Astrocyte (in vitro differentiated cells and primary cell): Measurements from ENCODE around the gene EXOSC5. TPM values are rescaled to one million over a fixed set of nuclear protein-coding genes. Genes with fewer than 3 reads are reported as not detected.

Experiments used
- DNase-seq: peaks from one replicate; pipeline ENCODE4 v3.0.0-alpha.2; 2010; ENCODE audit warnings: low read depth
- FAIRE-seq: peaks from 2 replicates; lab custom pipeline; 2011; peaks lifted over from hg19 to GRCh38; lab: Jason Lieb, UNC
- H2AFZ ChIP-seq: 2 replicates; pipeline ENCODE4 v1.6.0; 2012; ENCODE audit warnings: low read depth, low read length, inconsistent platforms
- H3K27ac ChIP-seq: 2 replicates; pipeline ENCODE4 v1.5.1; 2011; ENCODE audit warnings: low read depth, low read length, inconsistent platforms
- H3K27me3 ChIP-seq: 2 replicates; pipeline ENCODE4 v1.6.0; 2011; ENCODE audit warnings: low read length, inconsistent platforms; ENCODE audit not compliant: insufficient read depth
- H3K36me3 ChIP-seq: 2 replicates; pipeline ENCODE4 v1.5.1; 2011; ENCODE audit warnings: low read length, inconsistent platforms; ENCODE audit not compliant: insufficient read depth
- H3K4me1 ChIP-seq: 2 replicates; pipeline ENCODE4 v1.5.1; 2011; ENCODE audit warnings: low read length, inconsistent platforms; ENCODE audit not compliant: insufficient read depth
- H3K4me2 ChIP-seq: 2 replicates; pipeline ENCODE4 v1.6.0; 2012; ENCODE audit warnings: low read length, inconsistent platforms
- H3K4me3 ChIP-seq: 2 replicates; pipeline ENCODE4 v1.5.1; 2011; ENCODE audit warnings: low read depth, mild to moderate bottlenecking, low read length, inconsistent platforms; ENCODE audit not compliant: insufficient read depth
- H3K79me2 ChIP-seq: 2 replicates; pipeline ENCODE4 v1.6.0; 2012; ENCODE audit warnings: mild to moderate bottlenecking, low read length, inconsistent platforms; ENCODE audit not compliant: insufficient read depth
- H3K9ac ChIP-seq: 2 replicates; pipeline ENCODE4 v1.6.0; 2012; ENCODE audit warnings: mild to moderate bottlenecking, low read length, inconsistent platforms
- H3K9me3 ChIP-seq: 2 replicates; pipeline ENCODE4 v1.5.1; 2012; ENCODE audit warnings: low read depth, mild to moderate bottlenecking, low read length, inconsistent platforms; ENCODE audit not compliant: insufficient read depth
- H4K20me1 ChIP-seq: 2 replicates; pipeline ENCODE4 v1.6.0; 2012; ENCODE audit warnings: low read length, inconsistent platforms; ENCODE audit not compliant: insufficient read depth
- H3K27ac Mint-ChIP-seq: one replicate; pipeline ENCODE4 v1.8.0; 2021; ENCODE audit warnings: mild to moderate bottlenecking, mixed read lengths; ENCODE audit not compliant: unreplicated experiment
- H3K27me3 Mint-ChIP-seq: one replicate; pipeline ENCODE4 v1.8.0; 2021; ENCODE audit warnings: low read depth, mixed read lengths; ENCODE audit not compliant: unreplicated experiment
- H3K36me3 Mint-ChIP-seq: one replicate; pipeline ENCODE4 v1.8.0; 2021; ENCODE audit warnings: low read depth, mixed read lengths; ENCODE audit not compliant: unreplicated experiment
- H3K4me1 Mint-ChIP-seq: one replicate; pipeline ENCODE4 v1.8.0; 2021; ENCODE audit warnings: low read depth, mixed read lengths; ENCODE audit not compliant: unreplicated experiment
- H3K4me3 Mint-ChIP-seq: one replicate; pipeline ENCODE4 v1.8.0; 2021; ENCODE audit warnings: mild to moderate bottlenecking, moderate library complexity, mixed read lengths; ENCODE audit not compliant: unreplicated experiment
- H3K9me3 Mint-ChIP-seq: one replicate; pipeline ENCODE4 v1.8.0; 2021; ENCODE audit warnings: mild to moderate bottlenecking, mixed read lengths; ENCODE audit not compliant: unreplicated experiment
- CTCF ChIP-seq: IDR thresholded peaks from 2 replicates; pipeline ENCODE4 v1.5.1; 2011; ENCODE audit warnings: low read depth, mild to moderate bottlenecking, inconsistent platforms, low read length, moderate library complexity; ENCODE audit not compliant: insufficient read depth
- EZH2 ChIP-seq: IDR thresholded peaks from 2 replicates; pipeline ENCODE4 v1.6.1; 2012; ENCODE audit warnings: mild to moderate bottlenecking, low read length, inconsistent platforms; ENCODE audit not compliant: insufficient read depth
- total RNA-seq: library from RNA; stranded (reverse); gene quantifications from 2 replicates; pipeline ENCODE4 v1.2.1, GENCODE V29; 2021

EXOSC5 gene
- total RNA-seq, 1 donor from 2014 or later: 18.3 TPM

- Histone ChIP-seq H3K36me3 (peaks cover 6% of the 10 kb centered on the region), H3K9ac (no peak overlapping the region), H4K20me1 (no peaks in the 10 kb centered on the region), H3K4me3 (no peak overlapping the region), H3K79me2 (no peaks in the 10 kb centered on the region), H3K9me3 (no peaks in the 10 kb centered on the region), H2AFZ (no peak overlapping the region), H3K27me3 (no peaks in the 10 kb centered on the region), H3K4me2 (no peak overlapping the region), H3K27ac (no peak overlapping the region), H3K4me1 (peaks cover 9% of the 10 kb centered on the region)
- Mint-ChIP-seq H3K9me3 (no peaks in the 10 kb centered on the region), H3K27ac (no peak overlapping the region), H3K36me3 (peaks cover 18% of the 10 kb centered on the region), H3K4me3 (no peak overlapping the region), H3K4me1 (peaks cover 10% of the 10 kb centered on the region), H3K27me3 (no peaks in the 10 kb centered on the region)
- no peak for FAIRE-seq
- no peak for DNase-seq
- TF ChIP-seq CTCF: no peak
- no peak for TF ChIP-seq EZH2
These were observed 27.4 kb upstream of the EXOSC5 start for GRCh38 chr19:41424335-41425173.

- H3K36me3 Mint-ChIP-seq: peaks cover 23% of the 10 kb centered on the region
- H3K4me1 Mint-ChIP-seq: peaks cover 7% of the 10 kb centered on the region
- Histone ChIP-seq H3K79me2 (no peaks in the 10 kb centered on the region), H3K4me3 (no peak overlapping the region), H3K4me2 (no peak overlapping the region), H3K9me3 (no peaks in the 10 kb centered on the region), H4K20me1 (no peaks in the 10 kb centered on the region), H3K36me3 (peaks cover 4% of the 10 kb centered on the region), H3K9ac (no peak overlapping the region), H2AFZ (no peak overlapping the region), H3K27ac (no peak overlapping the region), H3K4me1 (peaks cover 7% of the 10 kb centered on the region), H3K27me3 (no peaks in the 10 kb centered on the region)
- FAIRE-seq (no peak), DNase-seq (no peak)
- no peak overlapping the region for H3K4me3 Mint-ChIP-seq
- H3K27me3 Mint-ChIP-seq: no peaks in the 10 kb centered on the region
- no peaks in the 10 kb centered on the region for H3K9me3 Mint-ChIP-seq
- no peak overlapping the region for H3K27ac Mint-ChIP-seq
- TF ChIP-seq EZH2 (no peak), CTCF (no peak)
These were observed 25.8 kb upstream of the EXOSC5 start for GRCh38 chr19:41422955-41423354.

GRCh38 chr19:41422456-41422855, 25.3 kb upstream of the EXOSC5 start:
- H3K9me3 ChIP-seq: no peaks in the 10 kb centered on the region
- no peak overlapping the region for H3K4me3 ChIP-seq
- peaks cover 4% of the 10 kb centered on the region for H3K4me1 ChIP-seq
- H3K27ac Mint-ChIP-seq: no peak overlapping the region
- DNase-seq: no peak
- no peak overlapping the region for H3K9ac ChIP-seq
- H3K79me2 ChIP-seq: no peaks in the 10 kb centered on the region
- H3K27me3 ChIP-seq: no peaks in the 10 kb centered on the region
- no peak overlapping the region for H3K4me2 ChIP-seq
- no peaks in the 10 kb centered on the region for H3K27me3 Mint-ChIP-seq
- no peak for FAIRE-seq
- H3K36me3 ChIP-seq: peaks cover 4% of the 10 kb centered on the region
- peaks cover 3% of the 10 kb centered on the region for H3K4me1 Mint-ChIP-seq
- H4K20me1 ChIP-seq: no peaks in the 10 kb centered on the region
- peaks cover 23% of the 10 kb centered on the region for H3K36me3 Mint-ChIP-seq
- no peaks in the 10 kb centered on the region for H3K9me3 Mint-ChIP-seq
- no peak overlapping the region for H3K27ac ChIP-seq
- H3K4me3 Mint-ChIP-seq: no peak overlapping the region
- TF ChIP-seq CTCF (no peak), EZH2 (no peak)
- no peak overlapping the region for H2AFZ ChIP-seq
